CD4-positive, alpha-beta T cell treated with Interleukin-4 for 4 hours (primary cell): Measurements from ENCODE around the gene PLA2R1.

Experiments
- DNase-seq: peaks from one replicate; pipeline ENCODE4 v3.0.0-alpha.2; 2020

Gene PLA2R1

GRCh38 chr2:160028431-160029269 is 33.8 kb downstream of the PLA2R1 start:
- no peak for DNase-seq

- DNase-seq = no peak
Measured at GRCh38 chr2:160022162-160022561, 40.3 kb downstream of the PLA2R1 start.

- DNase-seq = no peak
Measured at GRCh38 chr2:160019374-160020090, 42.9 kb downstream of the PLA2R1 start.

GRCh38 chr2:160015746-160016145 is 46.7 kb downstream of the PLA2R1 start:
- no peak for DNase-seq

- no peak for DNase-seq
Measured at GRCh38 chr2:160014227-160014626, 48.2 kb downstream of the PLA2R1 start.

- no peak for DNase-seq
Measured at GRCh38 chr2:160010361-160011145, 51.9 kb downstream of the PLA2R1 start.

GRCh38 chr2:160007111-160007510 is 55.3 kb downstream of the PLA2R1 start:
- DNase-seq = no peak

- no peak for DNase-seq
Measured at GRCh38 chr2:160006475-160006874, 55.9 kb downstream of the PLA2R1 start.

GRCh38 chr2:160005908-160006307 is 56.5 kb downstream of the PLA2R1 start:
- no peak for DNase-seq

- DNase-seq = no peak
Measured at GRCh38 chr2:160005476-160005875, 56.9 kb downstream of the PLA2R1 start.

- DNase-seq = no peak
Measured at GRCh38 chr2:159998961-159999360, 63.5 kb downstream of the PLA2R1 start.

GRCh38 chr2:159998243-159998642 is 64.2 kb downstream of the PLA2R1 start:
- DNase-seq = no peak

GRCh38 chr2:159996792-159997546 is 65.4 kb downstream of the PLA2R1 start:
- no peak for DNase-seq

- no peak for DNase-seq
Measured at GRCh38 chr2:159995038-159995437, 67.4 kb downstream of the PLA2R1 start.

- DNase-seq = no peak
Measured at GRCh38 chr2:159989249-159989648, 73.2 kb downstream of the PLA2R1 start.

GRCh38 chr2:159988412-159988970 is 73.9 kb downstream of the PLA2R1 start:
- no peak for DNase-seq

GRCh38 chr2:159987181-159987580 is 75.2 kb downstream of the PLA2R1 start:
- no peak for DNase-seq

GRCh38 chr2:159985656-159986055 is 76.8 kb downstream of the PLA2R1 start:
- no peak for DNase-seq

- DNase-seq = no peak
Measured at GRCh38 chr2:159984034-159984433, 78.4 kb downstream of the PLA2R1 start.

- DNase-seq = no peak
Measured at GRCh38 chr2:159982842-159983785, 79.3 kb downstream of the PLA2R1 start.

- DNase-seq = no peak
Measured at GRCh38 chr2:159982270-159982669, 80.1 kb downstream of the PLA2R1 start.
